GM21723 (cell line): ENCODE results near the gene TYW3.

Experiments
- ATAC-seq: cut with Tn5 transposase; IDR thresholded peaks from one replicate; pipeline ENCODE4 v1.9.1; 2021; ENCODE audit warnings: mild to moderate bottlenecking, moderate library complexity; ENCODE audit not compliant: unreplicated experiment

The TYW3 gene

GRCh38 chr1:74732960-74733603 lies at the start of gene TYW3, which contains the start of gene CRYZ:
Gene TYW3 (plus strand): TSS chr1:74733152. CDS start chr1:74733245, 93 bp downstream.
Gene CRYZ (minus strand): TSS chr1:74733050. CDS start chr1:74724821, 8,229 bp downstream.
- ATAC-seq = peak; percentile 74

GRCh38 chr1:74683656-74684055 lies 49.3 kb upstream of the TYW3 start:
- ATAC-seq = no peak

- no peak for ATAC-seq
These were observed 48.7 kb upstream of the TYW3 start for GRCh38 chr1:74684301-74684700.

- ATAC-seq = no peak
These were observed 46.0 kb upstream of the TYW3 start for GRCh38 chr1:74686928-74687327.

- peak; percentile 87 for ATAC-seq
These were observed 43.2 kb upstream of the TYW3 start for GRCh38 chr1:74689621-74690363.

GRCh38 chr1:74690364-74690696 lies 42.6 kb upstream of the TYW3 start:
- peak; percentile 14 for ATAC-seq

- ATAC-seq = no peak
These were observed 42.0 kb upstream of the TYW3 start for GRCh38 chr1:74690909-74691308.

- ATAC-seq = no peak
These were observed 39.5 kb upstream of the TYW3 start for GRCh38 chr1:74693473-74693872.

- ATAC-seq = no peak
These were observed 35.1 kb upstream of the TYW3 start for GRCh38 chr1:74697832-74698231.

- no peak for ATAC-seq
These were observed 33.6 kb upstream of the TYW3 start for GRCh38 chr1:74699331-74699730.

GRCh38 chr1:74703386-74704182 lies 29.4 kb upstream of the TYW3 start:
- no peak for ATAC-seq

GRCh38 chr1:74712881-74713280 lies 20.1 kb upstream of the TYW3 start:
- no peak for ATAC-seq

- peak; percentile 34 for ATAC-seq
These were observed 19.1 kb upstream of the TYW3 start for GRCh38 chr1:74713849-74714248.

- peak; percentile 89 for ATAC-seq
These were observed 18.3 kb upstream of the TYW3 start for GRCh38 chr1:74714429-74715235.

GRCh38 chr1:74715236-74715502 lies 17.8 kb upstream of the TYW3 start:
- ATAC-seq = peak; percentile 27

- ATAC-seq = no peak
These were observed 17.1 kb upstream of the TYW3 start for GRCh38 chr1:74715806-74716205.

GRCh38 chr1:74716822-74717221 lies 16.1 kb upstream of the TYW3 start:
- ATAC-seq = no peak

- ATAC-seq = no peak
These were observed 15.3 kb upstream of the TYW3 start for GRCh38 chr1:74717626-74718025.

- no peak for ATAC-seq
These were observed 6.9 kb upstream of the TYW3 start for GRCh38 chr1:74726063-74726462.

GRCh38 chr1:74728736-74729135 lies 4.2 kb upstream of the TYW3 start:
- ATAC-seq = no peak
